ENCODE data around the gene UBE2QL1.

DNA sequence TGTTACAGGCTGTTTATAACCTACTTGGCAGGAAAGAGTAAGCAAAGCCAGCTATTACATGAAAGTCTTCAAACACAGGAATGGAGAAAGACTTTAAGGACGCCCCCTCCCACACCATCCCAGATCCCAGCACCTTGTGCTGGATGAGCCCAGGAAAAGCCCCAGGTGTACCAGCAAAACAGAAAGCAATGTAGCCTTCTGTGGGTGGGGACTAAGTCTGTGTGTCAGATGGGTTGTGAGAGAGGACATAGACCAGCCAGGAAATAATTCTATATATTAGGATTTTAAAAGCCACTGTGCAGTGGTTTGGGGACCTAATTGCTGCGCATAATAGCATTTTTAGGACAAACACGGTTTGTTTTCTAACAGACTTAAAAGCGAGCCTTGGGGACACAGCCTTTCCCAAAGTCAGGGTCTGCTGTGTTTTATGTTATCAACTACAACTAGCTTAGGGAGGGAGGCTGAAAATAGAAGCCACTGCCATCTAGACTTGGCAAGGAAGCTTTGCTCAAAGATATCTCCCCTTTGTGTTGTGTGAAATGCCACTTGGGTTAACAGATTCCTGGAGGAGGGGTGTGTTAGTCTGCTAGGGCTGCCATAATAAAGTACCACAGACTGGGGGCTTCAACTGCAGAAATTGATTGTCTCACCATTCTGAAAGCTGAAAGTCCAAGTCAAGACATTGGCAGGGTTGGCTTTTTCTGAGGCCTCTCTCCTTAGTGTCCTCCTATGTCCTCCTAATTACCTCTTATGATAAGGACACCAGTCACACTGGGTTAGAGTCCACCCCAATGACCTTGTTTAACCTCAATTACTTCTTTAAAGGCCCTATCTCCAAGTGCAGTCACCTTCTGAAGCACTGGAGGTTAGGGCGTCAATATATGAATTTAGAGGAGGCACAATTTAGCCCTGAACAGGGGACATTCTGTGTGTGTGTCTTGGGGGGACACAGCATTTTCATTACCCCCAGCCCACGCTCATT, 17.2 kb upstream of the UBE2QL1 start:
- TF ChIP-seq, protein P1, sequence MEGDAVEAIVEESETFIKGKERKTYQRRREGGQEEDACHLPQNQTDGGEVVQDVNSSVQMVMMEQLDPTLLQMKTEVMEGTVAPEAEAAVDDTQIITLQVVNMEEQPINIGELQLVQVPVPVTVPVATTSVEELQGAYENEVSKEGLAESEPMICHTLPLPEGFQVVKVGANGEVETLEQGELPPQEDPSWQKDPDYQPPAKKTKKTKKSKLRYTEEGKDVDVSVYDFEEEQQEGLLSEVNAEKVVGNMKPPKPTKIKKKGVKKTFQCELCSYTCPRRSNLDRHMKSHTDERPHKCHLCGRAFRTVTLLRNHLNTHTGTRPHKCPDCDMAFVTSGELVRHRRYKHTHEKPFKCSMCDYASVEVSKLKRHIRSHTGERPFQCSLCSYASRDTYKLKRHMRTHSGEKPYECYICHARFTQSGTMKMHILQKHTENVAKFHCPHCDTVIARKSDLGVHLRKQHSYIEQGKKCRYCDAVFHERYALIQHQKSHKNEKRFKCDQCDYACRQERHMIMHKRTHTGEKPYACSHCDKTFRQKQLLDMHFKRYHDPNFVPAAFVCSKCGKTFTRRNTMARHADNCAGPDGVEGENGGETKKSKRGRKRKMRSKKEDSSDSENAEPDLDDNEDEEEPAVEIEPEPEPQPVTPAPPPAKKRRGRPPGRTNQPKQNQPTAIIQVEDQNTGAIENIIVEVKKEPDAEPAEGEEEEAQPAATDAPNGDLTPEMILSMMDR (IDR thresholded peaks at IDR 0.05) = no peak
- no peak for TF ChIP-seq POLR2AphosphoS5 (IDR thresholded peaks at IDR 0.05)
